Smooth muscle cell of the brain vasculature (primary cell): ENCODE results near the gene GCG.

Source experiments
- DNase-seq: peaks from one replicate; pipeline ENCODE4 v3.0.0-alpha.2; 2012; ENCODE audit warnings: low read depth, low spot score

GCG gene

DNA sequence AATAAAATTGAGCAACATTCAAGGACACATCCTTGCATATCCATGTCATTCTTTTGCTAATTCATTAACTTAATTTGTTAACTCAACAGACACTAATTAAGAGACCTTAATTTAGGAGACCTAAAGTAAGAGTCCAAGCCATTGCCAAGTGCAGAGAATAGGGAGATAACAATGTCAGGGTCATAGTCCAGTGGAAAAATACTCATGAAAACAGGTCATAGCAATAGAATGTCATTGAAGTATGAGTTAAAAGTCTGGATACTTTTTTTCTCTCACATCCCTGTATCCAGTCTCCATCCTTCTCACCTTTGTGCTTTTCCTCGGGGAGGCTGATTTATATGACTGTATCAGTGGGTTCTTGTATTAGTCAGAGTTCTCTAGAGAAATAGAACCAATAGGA, 51.5 kb downstream of the GCG start:
- no peak for DNase-seq

DNA sequence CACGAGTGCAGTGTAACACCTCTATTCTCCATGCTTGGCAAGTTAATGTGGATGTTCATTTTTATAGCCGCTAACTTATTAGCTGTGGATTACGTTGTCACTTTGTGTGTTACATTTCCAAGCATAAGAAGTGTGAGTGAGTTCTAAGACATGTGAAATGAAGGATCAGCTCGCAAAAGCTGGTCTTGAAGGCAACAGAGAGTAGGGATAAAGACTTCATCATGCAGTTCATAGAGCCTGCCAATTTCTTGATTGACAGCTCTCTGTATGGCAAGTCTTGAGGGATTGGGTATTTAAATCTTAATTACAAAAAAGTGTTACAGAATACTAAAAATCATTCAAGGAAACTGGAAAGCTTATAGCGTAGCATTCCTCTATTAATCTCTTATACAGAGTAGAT, 52.2 kb downstream of the GCG start:
- no peak for DNase-seq
